WTC11 (cell line): ENCODE data around the gene FAM171A1. TPM values are rescaled to one million over a fixed set of nuclear protein-coding genes. Genes with fewer than 3 reads are reported as not detected.

Experiments
- ATAC-seq: fragments of 200-7000 bp; cut with Tn5 transposase; 2 replicates; pipeline ENCODE4 v1.10.0; 2021; ENCODE audit warnings: mild to moderate bottlenecking, moderate library complexity
- CTCF ChIA-PET: fragments of 300-600 bp; sonication (Branson Sonifier 250); formaldehyde crosslinking; loops from one replicate; lab custom pipeline; 2021; ENCODE audit warnings: antibody characterized with exemption; lab: Charles Lee
- POLR2A ChIA-PET: fragments of 350-600 bp; sonication (Branson Sonifier 250); formaldehyde crosslinking; loops from one replicate; lab custom pipeline; 2021; ENCODE audit warnings: antibody characterized with exemption; lab: Charles Lee
- DNase-seq: peaks from one replicate; pipeline ENCODE4 v3.0.0; 2021; ENCODE audit warnings: low spot score
- H3K27ac Mint-ChIP-seq: 2 replicates; pipeline ENCODE4 v1.8.0; 2021; ENCODE audit warnings: mixed read lengths
- H3K27me3 Mint-ChIP-seq: 2 replicates; pipeline ENCODE4 v1.8.0; 2021; ENCODE audit warnings: low read depth, mild to moderate bottlenecking, moderate library complexity, mixed read lengths
- H3K36me3 Mint-ChIP-seq: 2 replicates; pipeline ENCODE4 v1.8.0; 2021; ENCODE audit warnings: mixed read lengths
- H3K4me1 Mint-ChIP-seq: 2 replicates; pipeline ENCODE4 v1.8.0; 2022; ENCODE audit warnings: mixed read lengths
- H3K4me3 Mint-ChIP-seq: 2 replicates; pipeline ENCODE4 v1.8.0; 2021; ENCODE audit warnings: mild to moderate bottlenecking, moderate library complexity, mixed read lengths
- H3K9me3 Mint-ChIP-seq: 2 replicates; pipeline ENCODE4 v1.8.0; 2021; ENCODE audit warnings: mixed read lengths
- ATF2 ChIP-seq: sonication (generic); formaldehyde crosslinking; IDR thresholded peaks from 2 replicates; pipeline ENCODE4 v1.8.1; 2022; ENCODE audit warnings: low read depth, missing genetic modification reagents, borderline replicate concordance
- CREM ChIP-seq: sonication (generic); formaldehyde crosslinking; IDR thresholded peaks from 2 replicates; pipeline ENCODE4 v1.8.1; 2022; ENCODE audit warnings: mild to moderate bottlenecking, missing genetic modification reagents, moderate library complexity
- ELF4 ChIP-seq: sonication (generic); formaldehyde crosslinking; IDR thresholded peaks from 2 replicates; pipeline ENCODE4 v1.8.1; 2022; ENCODE audit warnings: low read depth, mild to moderate bottlenecking, moderate library complexity, missing genetic modification reagents
- ERG ChIP-seq: fragments of 250-450 bp; sonication (Bioruptor Pico); IDR thresholded peaks from 2 replicates; pipeline ENCODE4 v1.8.0; 2021; ENCODE audit warnings: mild to moderate bottlenecking
- FOXP1 ChIP-seq: sonication (generic); formaldehyde crosslinking; IDR thresholded peaks from 2 replicates; pipeline ENCODE4 v1.8.0; 2022; ENCODE audit warnings: missing genetic modification reagents, mild to moderate bottlenecking, moderate library complexity, borderline replicate concordance
- HMGXB4 ChIP-seq: sonication (generic); formaldehyde crosslinking; IDR thresholded peaks from 2 replicates; pipeline ENCODE4 v1.8.1; 2023; ENCODE audit warnings: mild to moderate bottlenecking, moderate library complexity, missing genetic modification reagents
- IRF1 ChIP-seq: sonication (generic); formaldehyde crosslinking; IDR thresholded peaks from 2 replicates; pipeline ENCODE4 v1.8.0; 2023; ENCODE audit warnings: missing genetic modification reagents
- JAZF1 ChIP-seq: fragments of 250-450 bp; sonication (Bioruptor Pico); IDR thresholded peaks from 2 replicates; pipeline ENCODE4 v1.9.0; 2021; ENCODE audit warnings: moderate library complexity, mild to moderate bottlenecking, inconsistent platforms
- NFE2L1 ChIP-seq: sonication (generic); formaldehyde crosslinking; IDR thresholded peaks from 2 replicates; pipeline ENCODE4 v1.8.1; 2023; ENCODE audit warnings: missing genetic modification reagents
- OVOL2 ChIP-seq: fragments of 250-450 bp; sonication (Bioruptor Pico); IDR thresholded peaks from 2 replicates; pipeline ENCODE4 v1.9.0; 2021; ENCODE audit warnings: mild to moderate bottlenecking, borderline replicate concordance
- PREB ChIP-seq: sonication (generic); formaldehyde crosslinking; IDR thresholded peaks from 2 replicates; pipeline ENCODE4 v1.8.1; 2022; ENCODE audit warnings: mild to moderate bottlenecking, missing genetic modification reagents, moderate library complexity, borderline replicate concordance
- SOX15 ChIP-seq: fragments of 250-450 bp; sonication (Bioruptor Pico); IDR thresholded peaks from 2 replicates; pipeline ENCODE4 v1.9.0; 2021; ENCODE audit warnings: mild to moderate bottlenecking
- STAT6 ChIP-seq: sonication (generic); formaldehyde crosslinking; conservative IDR thresholded peaks from 2 replicates; pipeline ENCODE4 v1.8.1; 2023; ENCODE audit warnings: mild to moderate bottlenecking, low read depth, missing genetic modification reagents, moderate library complexity
- USF2 ChIP-seq: sonication (generic); formaldehyde crosslinking; IDR thresholded peaks from 2 replicates; pipeline ENCODE4 v1.8.1; 2023; ENCODE audit warnings: mild to moderate bottlenecking, missing genetic modification reagents, moderate library complexity
- ZBTB43 ChIP-seq: sonication (generic); formaldehyde crosslinking; IDR thresholded peaks from 2 replicates; pipeline ENCODE4 v1.8.1; 2023; ENCODE audit warnings: mild to moderate bottlenecking, missing genetic modification reagents
- ZNF138 ChIP-seq: sonication (generic); formaldehyde crosslinking; conservative IDR thresholded peaks from 2 replicates; pipeline ENCODE4 v1.8.1; 2022; ENCODE audit warnings: mild to moderate bottlenecking, moderate library complexity, missing genetic modification reagents
- ZNF232 ChIP-seq: sonication (generic); formaldehyde crosslinking; IDR thresholded peaks from 2 replicates; pipeline ENCODE4 v1.8.0; 2022; ENCODE audit warnings: mild to moderate bottlenecking, missing genetic modification reagents
- total RNA-seq: library from RNA; stranded (reverse); gene quantifications from 3 replicates; pipeline ENCODE4 v1.2.3, GENCODE V29; 2021

The FAM171A1 gene
- total RNA-seq, 1 experiment from 2014 or later = 33.9 TPM

- TF ChIP-seq ERG (CRISPR knock-in tag) (no peak), ELF4 (CRISPR knock-in tag) (no peak), IRF1 (CRISPR knock-in tag) (no peak), CREM (CRISPR knock-in tag) (no peak), ZNF232 (CRISPR knock-in tag) (no peak), STAT6 (no peak), ZNF138 (CRISPR knock-in tag) (no peak), OVOL2 (no peak), HMGXB4 (CRISPR knock-in tag) (no peak), ZBTB43 (no peak), USF2 (CRISPR knock-in tag) (no peak)
Measured at GRCh38 chr10:15200626-15201025, 170.5 kb downstream of the FAM171A1 start (continued).

GRCh38 chr10:15197911-15198310 lies 173.2 kb downstream of the FAM171A1 start:
- no peaks in the 10 kb centered on the region for H3K9me3 Mint-ChIP-seq
- ATAC-seq (no peak), DNase-seq (no peak)
- POLR2A ChIA-PET = no interaction called here
- H3K27me3 Mint-ChIP-seq = no peaks in the 10 kb centered on the region
- H3K27ac Mint-ChIP-seq = no peak overlapping the region
- no peaks in the 10 kb centered on the region for H3K36me3 Mint-ChIP-seq
- TF ChIP-seq PREB (CRISPR knock-in tag) = no peak
- TF ChIP-seq JAZF1 (CRISPR knock-in tag) = no peak
- TF ChIP-seq ATF2 (CRISPR knock-in tag) = no peak
- TF ChIP-seq FOXP1 (CRISPR knock-in tag) = no peak
- no peak for TF ChIP-seq NFE2L1 (CRISPR knock-in tag)
- TF ChIP-seq SOX15 (CRISPR knock-in tag) = no peak
- peaks cover 12% of the 10 kb centered on the region for H3K4me1 Mint-ChIP-seq
- CTCF ChIA-PET = no interaction called here
- H3K4me3 Mint-ChIP-seq = no peak overlapping the region
